Psoas muscle (tissue), 8 donors: ENCODE data around the gene ZBTB1. TPM values are rescaled to one million over a fixed set of nuclear protein-coding genes. Genes with fewer than 3 reads are reported as not detected.

ENCODE experiments used
- ATAC-seq, 4 donors: fragments of 200-7000 bp; cut with Tn5 transposase; one replicate each; pipeline ENCODE4 v1.9.1; 2020; ENCODE audit warnings: moderate library complexity in 3 of 4, mild to moderate bottlenecking in 2 of 4
- DNase-seq, 2 donors: peaks; one replicate each; pipeline ENCODE4 v3.0.0-alpha.2; 2020
- H3K27ac ChIP-seq: fragments of 200-600 bp; one replicate; pipeline ENCODE4 v1.8.0; 2022
- H3K27me3 ChIP-seq, 3 donors: fragments of 200-600 bp in 1 of 3; one replicate each; pipeline versions ENCODE4 v1.6.1 to v1.8.0; 2013 to 2022; ENCODE audit warnings: low read length in 2 of 3, mild to moderate bottlenecking in 2 of 3, moderate library complexity in 1 of 3; ENCODE audit not compliant: insufficient read depth in 3 of 3
- H3K36me3 ChIP-seq, 2 donors: fragments of 200-600 bp in 1 of 2; one replicate each; pipeline versions ENCODE4 v1.6.1 to v1.8.0; 2013 to 2022; ENCODE audit warnings: low read depth in 1 of 2, mild to moderate bottlenecking in 1 of 2, moderate library complexity in 1 of 2; ENCODE audit not compliant: insufficient read depth in 1 of 2
- H3K4me1 ChIP-seq: fragments of 200-600 bp; one replicate; pipeline ENCODE4 v1.8.0; 2022
- H3K4me3 ChIP-seq: fragments of 200-600 bp; one replicate; pipeline ENCODE4 v1.8.0; 2022; ENCODE audit warnings: mild to moderate bottlenecking
- H3K9me3 ChIP-seq: fragments of 200-600 bp; one replicate; pipeline ENCODE4 v1.8.0; 2022
- WGBS, 3 donors: extraction: QIAGEN DNeasy Blood & Tissue Kit; methylation state at CpG; one replicate each; pipeline versions ENCODE4 v1.1.6 to v1.1.7; 2013; 5-methylcytosine and 5-hydroxymethylcytosine counted together
- intact Hi-C, 2 donors: fragments of 100-400 bp; cut with DNase I; formaldehyde crosslinking; loops; one replicate each; pipeline versions ENCODE4 v1.11.0 to v1.14.2; 2022
- polyA plus RNA-seq, 3 donors: library from polyadenylated mRNA; stranded (reverse); fragments of 200-250 nt; gene quantifications; one replicate each; pipeline ENCODE4 v1.2.3, GENCODE V29; 2013
- total RNA-seq, 4 donors: library from RNA; stranded (reverse); fragmentation: NEBNext Ultra II Directional in 2 of 4; extraction: Animal tissue kit (Norgen Biotek cat#: 25700) in 2 of 4; gene quantifications; one replicate each; pipeline versions ENCODE4 v1.2.1 to v1.2.4, GENCODE V29; 2021 to 2023
- TF ChIP-seq, protein P1 (sequence below): fragments of 200-600 bp; IDR thresholded peaks from one replicate; pipeline ENCODE4 v1.8.0; 2022; ENCODE audit warnings: antibody characterized with exemption
- donor health status: healthy with polysubstance abuse.
- donor health status: DM: no; HTN: no; CAD: no; lungs with moderate emphysema.
- donor health status: Bipolar disorder and iron deficiency.
- donor health status: healthy.
- donor health status: DM: yes; HTN: yes; CAD: no.
- donor health status: DM: no; HTN: no; CAD: no.
- donor health status: DM: no; HTN: no; CAD: no.
- donor health status: DM: yes; HTN: yes; CAD: no.

ZBTB1 gene
- total and polyA plus RNA-seq, 7 donors = 11.0 to 39.2 (median 19.1) TPM

- H3K4me1 ChIP-seq = peaks cover 48% of the 10 kb centered on the region
- H3K4me3 ChIP-seq = no peak overlapping the region
- DNase-seq (no peak), ATAC-seq (peak in 1 of 4 donors; percentile 24)
- no peaks in the 10 kb centered on the region for H3K27me3 ChIP-seq
- H3K27ac ChIP-seq = peak overlapping the region; percentile 90
- intact Hi-C loops = no loop called here
- H3K36me3 ChIP-seq = no peaks in the 10 kb centered on the region
- TF ChIP-seq, protein P1, sequence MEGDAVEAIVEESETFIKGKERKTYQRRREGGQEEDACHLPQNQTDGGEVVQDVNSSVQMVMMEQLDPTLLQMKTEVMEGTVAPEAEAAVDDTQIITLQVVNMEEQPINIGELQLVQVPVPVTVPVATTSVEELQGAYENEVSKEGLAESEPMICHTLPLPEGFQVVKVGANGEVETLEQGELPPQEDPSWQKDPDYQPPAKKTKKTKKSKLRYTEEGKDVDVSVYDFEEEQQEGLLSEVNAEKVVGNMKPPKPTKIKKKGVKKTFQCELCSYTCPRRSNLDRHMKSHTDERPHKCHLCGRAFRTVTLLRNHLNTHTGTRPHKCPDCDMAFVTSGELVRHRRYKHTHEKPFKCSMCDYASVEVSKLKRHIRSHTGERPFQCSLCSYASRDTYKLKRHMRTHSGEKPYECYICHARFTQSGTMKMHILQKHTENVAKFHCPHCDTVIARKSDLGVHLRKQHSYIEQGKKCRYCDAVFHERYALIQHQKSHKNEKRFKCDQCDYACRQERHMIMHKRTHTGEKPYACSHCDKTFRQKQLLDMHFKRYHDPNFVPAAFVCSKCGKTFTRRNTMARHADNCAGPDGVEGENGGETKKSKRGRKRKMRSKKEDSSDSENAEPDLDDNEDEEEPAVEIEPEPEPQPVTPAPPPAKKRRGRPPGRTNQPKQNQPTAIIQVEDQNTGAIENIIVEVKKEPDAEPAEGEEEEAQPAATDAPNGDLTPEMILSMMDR = no peak
- 55 to 81% (median 63%) methylated on average over 3 of the region's 3 CpGs for WGBS, 3 donors
- H3K9me3 ChIP-seq = no peaks in the 10 kb centered on the region
Observed at GRCh38 chr14:64573109-64573508, 68.5 kb downstream of the ZBTB1 start.

Other genes with a start within 250 kb of the ZBTB1 start
- 1 to 10 TPM in 1 of 4 donors, under 1 TPM in 2, not detected in 1; 0.27 to 1.5 (median 0.81) TPM for gene ESR2, start 210.4 kb upstream of the ZBTB1 start, total RNA-seq
- under 1 TPM in 2 of 3 donors, not detected in 1; 0.21 to 0.77 TPM for gene ESR2, start 210.4 kb upstream of the ZBTB1 start, polyA plus RNA-seq
- 10 to 100 TPM; 57.4 to 77.4 (median 67.0) TPM for gene MTHFD1, start 116.4 kb upstream of the ZBTB1 start, total RNA-seq
- 10 to 100 TPM; 34.7 to 40.5 (median 37.5) TPM for gene MTHFD1, start 116.4 kb upstream of the ZBTB1 start, polyA plus RNA-seq
- under 1 TPM; 0.06 to 0.18 (median 0.14) TPM for gene AKAP5, start 39.3 kb upstream of the ZBTB1 start, total RNA-seq
- under 1 TPM; 0.01 to 0.08 (median 0.04) TPM for gene AKAP5, start 39.3 kb upstream of the ZBTB1 start, polyA plus RNA-seq
- gene ZBTB25, start 932 bp upstream of the ZBTB1 start, total RNA-seq = 10 to 100 TPM; 10.2 to 12.7 (median 11.8) TPM
- 10 to 100 TPM in 1 of 3 donors, 1 to 10 TPM in 2; 2.7 to 11.2 (median 3.2) TPM for gene ZBTB25, start 932 bp upstream of the ZBTB1 start, polyA plus RNA-seq
- gene HSPA2, start 36.0 kb downstream of the ZBTB1 start, total RNA-seq = 10 to 100 TPM; 25.0 to 65.6 (median 54.1) TPM
- gene HSPA2, start 36.0 kb downstream of the ZBTB1 start, polyA plus RNA-seq = 100 to 1,000 TPM in 1 of 3 donors, 10 to 100 TPM in 1, 1 to 10 TPM in 1; 4.1 to 180 (median 33.8) TPM
- gene PPP1R36, start 45.2 kb downstream of the ZBTB1 start, total RNA-seq = under 1 TPM in 3 of 4 donors, not detected in 1; 0.30 to 0.71 (median 0.46) TPM
- under 1 TPM in 2 of 3 donors, not detected in 1; 0.16 to 0.86 TPM for gene PPP1R36, start 45.2 kb downstream of the ZBTB1 start, polyA plus RNA-seq
- 1 to 10 TPM; 5.2 to 8.2 (median 6.5) TPM for gene PLEKHG3, start 199.7 kb downstream of the ZBTB1 start, total RNA-seq
- gene PLEKHG3, start 199.7 kb downstream of the ZBTB1 start, polyA plus RNA-seq = 1 to 10 TPM; 1.9 to 3.1 (median 2.8) TPM